ENCODE data around the gene PAIP2. TPM values are rescaled to one million over a fixed set of nuclear protein-coding genes. Genes with fewer than 3 reads are reported as not detected.
A peak's percentile ranks its signal among the peaks of the same experiment; 100 is the strongest.

The PAIP2 gene
- total RNA-seq, 1 donor: 70.9 TPM

DNA sequence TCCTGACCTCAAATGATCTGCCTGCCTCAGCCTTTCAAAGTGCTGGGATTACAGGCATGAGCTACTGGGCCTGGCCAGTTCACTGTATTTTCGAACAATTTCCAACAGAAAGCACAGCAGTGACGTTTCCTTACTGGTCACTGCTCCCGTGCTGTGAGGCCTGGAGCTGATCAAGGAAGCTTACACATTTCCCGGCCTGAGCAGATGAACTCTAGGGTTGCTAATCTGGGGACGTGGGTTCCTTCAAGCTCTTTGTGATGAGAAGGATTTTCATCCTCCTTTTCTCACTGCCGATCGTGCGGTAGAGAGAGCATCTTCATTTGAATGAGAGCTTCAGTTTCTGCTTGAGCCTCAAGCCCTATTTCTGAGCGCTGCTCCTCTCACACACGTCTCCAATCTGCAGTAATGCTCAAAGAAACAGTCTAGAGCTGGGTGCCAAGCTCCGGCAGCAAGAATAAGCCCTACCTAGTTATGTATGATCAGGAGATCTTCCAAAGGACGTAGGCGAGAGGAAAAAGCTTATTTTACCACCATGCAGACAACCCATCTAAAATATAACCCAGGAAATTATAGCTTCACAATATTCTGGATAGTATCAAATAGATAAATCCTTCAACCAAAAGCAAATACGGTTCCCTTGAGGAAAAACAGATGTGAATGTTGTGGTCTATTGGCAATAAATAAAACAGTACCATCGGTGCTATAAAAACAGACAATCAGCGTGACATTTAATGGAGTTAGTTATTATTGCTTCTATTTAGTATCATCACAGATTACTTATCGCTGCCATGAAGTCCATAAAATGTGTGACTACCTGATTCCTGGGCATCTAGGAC, 69.6 kb downstream of the PAIP2 start:
- DNase-seq (ENCODE audit: low read depth): no peak
- H3K4me3 ChIP-seq (ENCODE audit: low read depth, low read length): no peak overlapping the region
- TF ChIP-seq, protein P1, sequence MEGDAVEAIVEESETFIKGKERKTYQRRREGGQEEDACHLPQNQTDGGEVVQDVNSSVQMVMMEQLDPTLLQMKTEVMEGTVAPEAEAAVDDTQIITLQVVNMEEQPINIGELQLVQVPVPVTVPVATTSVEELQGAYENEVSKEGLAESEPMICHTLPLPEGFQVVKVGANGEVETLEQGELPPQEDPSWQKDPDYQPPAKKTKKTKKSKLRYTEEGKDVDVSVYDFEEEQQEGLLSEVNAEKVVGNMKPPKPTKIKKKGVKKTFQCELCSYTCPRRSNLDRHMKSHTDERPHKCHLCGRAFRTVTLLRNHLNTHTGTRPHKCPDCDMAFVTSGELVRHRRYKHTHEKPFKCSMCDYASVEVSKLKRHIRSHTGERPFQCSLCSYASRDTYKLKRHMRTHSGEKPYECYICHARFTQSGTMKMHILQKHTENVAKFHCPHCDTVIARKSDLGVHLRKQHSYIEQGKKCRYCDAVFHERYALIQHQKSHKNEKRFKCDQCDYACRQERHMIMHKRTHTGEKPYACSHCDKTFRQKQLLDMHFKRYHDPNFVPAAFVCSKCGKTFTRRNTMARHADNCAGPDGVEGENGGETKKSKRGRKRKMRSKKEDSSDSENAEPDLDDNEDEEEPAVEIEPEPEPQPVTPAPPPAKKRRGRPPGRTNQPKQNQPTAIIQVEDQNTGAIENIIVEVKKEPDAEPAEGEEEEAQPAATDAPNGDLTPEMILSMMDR (IDR thresholded peaks at IDR 0.05; ENCODE audit: insufficient read depth, low read length): no peak

DNA sequence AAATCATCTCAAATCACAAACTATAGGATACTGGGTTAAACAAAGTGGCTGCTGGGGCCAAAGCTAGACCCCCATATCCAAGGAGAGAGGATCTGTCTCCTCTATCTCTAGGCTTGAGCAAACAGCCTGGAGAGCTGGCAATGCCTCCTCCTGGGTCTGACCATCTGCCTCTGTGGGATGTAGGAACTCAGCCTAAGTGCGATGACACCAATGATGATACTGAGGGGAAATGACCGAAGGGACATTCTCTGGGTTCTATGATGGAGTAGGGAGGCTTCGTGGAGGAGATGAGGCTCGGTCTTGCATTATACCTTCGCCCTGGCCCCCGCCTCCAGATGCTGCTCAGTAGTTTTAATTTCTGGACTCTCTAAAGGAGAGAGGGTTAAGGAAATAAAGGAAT, 71.5 kb downstream of the PAIP2 start:
- no peak for DNase-seq (ENCODE audit: low read depth)
- H3K4me3 ChIP-seq (ENCODE audit: low read depth, low read length): no peak overlapping the region
- TF ChIP-seq, protein P1 (IDR thresholded peaks at IDR 0.05; ENCODE audit: insufficient read depth, low read length): no peak

DNA sequence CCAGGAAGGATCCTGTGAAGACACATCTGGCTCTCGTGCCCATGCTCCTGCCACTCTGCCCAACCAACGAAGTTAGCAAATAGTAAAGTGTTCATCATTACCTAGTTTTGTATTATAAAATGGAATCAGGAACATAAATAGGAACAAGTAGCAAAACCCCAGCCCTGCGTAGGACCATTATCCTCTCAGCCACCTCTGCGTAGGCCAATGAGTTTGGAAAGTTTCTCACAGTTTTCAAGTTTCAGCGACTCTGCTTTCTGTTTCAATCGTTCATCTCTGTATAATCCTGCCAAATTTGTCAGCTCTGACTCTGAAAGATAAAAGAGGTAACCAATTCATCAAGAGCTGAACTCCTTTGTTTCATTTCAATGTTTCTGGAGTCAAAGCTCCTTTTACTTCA, 72.3 kb downstream of the PAIP2 start:
- no peak for DNase-seq (ENCODE audit: low read depth)
- TF ChIP-seq, protein P1 (IDR thresholded peaks at IDR 0.05; ENCODE audit: insufficient read depth, low read length): no peak
- H3K4me3 ChIP-seq (ENCODE audit: low read depth, low read length): no peak overlapping the region

DNA sequence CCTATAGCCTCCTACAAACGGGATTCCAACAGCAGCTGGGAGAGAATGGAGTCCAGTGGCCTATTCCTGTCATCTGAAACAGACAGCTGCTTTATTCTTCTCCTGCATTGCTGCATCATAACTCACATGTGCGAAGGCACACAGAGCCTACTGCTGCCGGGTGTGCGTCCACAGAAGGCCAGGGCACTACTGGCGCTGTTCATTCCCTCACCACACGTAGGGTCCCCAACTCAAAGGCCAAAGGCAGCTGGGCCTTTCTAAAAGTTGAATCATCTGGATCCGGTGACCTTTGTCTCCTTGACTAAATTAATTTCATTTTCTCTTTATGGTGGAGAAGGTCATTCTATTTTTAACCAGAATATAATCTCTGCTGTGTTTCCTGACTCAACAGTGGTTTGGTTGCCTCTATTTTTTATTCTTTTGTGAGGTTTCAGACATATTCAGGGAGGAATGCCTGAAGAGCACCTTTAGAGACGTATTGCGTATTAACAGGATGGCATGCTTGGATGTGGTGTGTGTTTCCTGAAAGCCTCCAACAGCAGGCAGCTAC, 73.0 kb downstream of the PAIP2 start:
- TF ChIP-seq, protein P1 (IDR thresholded peaks at IDR 0.05; ENCODE audit: insufficient read depth, low read length): no peak
- no peak overlapping the region for H3K4me3 ChIP-seq (ENCODE audit: low read depth, low read length)
- DNase-seq (ENCODE audit: low read depth): no peak

DNA sequence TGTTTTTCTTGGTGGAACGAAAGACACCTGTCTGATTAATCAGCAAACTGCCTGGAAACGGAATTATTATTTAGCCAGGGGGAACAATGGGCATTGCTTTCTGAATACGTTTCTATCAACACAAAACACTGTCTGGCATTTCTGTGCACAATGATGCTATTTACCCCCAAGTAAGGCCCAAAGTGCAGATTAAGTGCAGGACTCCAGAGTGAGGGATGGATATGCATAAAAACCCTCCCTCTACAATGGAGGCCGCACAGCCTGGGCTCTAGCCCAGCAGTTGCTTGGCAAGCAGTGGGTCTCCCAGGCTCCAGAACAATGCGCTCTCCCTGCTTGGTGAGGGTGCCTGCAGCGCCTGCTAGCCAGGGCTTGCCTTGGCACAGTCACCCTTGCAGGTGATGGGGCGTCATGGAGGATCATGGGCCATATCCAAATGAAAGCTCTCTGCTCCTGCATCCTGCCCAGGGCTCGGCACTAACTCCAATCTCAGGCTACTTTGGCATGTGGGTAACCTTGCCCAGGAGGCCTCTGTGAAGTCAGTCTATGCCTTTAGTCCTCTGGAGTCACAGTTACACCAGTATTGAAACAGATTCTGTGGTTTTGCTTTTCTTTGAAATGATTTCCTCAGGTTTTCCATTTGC, 73.7 kb downstream of the PAIP2 start:
- TF ChIP-seq, protein P1 (IDR thresholded peaks at IDR 0.05; ENCODE audit: insufficient read depth, low read length): no peak
- H3K4me3 ChIP-seq (ENCODE audit: low read depth, low read length): no peak overlapping the region

DNA sequence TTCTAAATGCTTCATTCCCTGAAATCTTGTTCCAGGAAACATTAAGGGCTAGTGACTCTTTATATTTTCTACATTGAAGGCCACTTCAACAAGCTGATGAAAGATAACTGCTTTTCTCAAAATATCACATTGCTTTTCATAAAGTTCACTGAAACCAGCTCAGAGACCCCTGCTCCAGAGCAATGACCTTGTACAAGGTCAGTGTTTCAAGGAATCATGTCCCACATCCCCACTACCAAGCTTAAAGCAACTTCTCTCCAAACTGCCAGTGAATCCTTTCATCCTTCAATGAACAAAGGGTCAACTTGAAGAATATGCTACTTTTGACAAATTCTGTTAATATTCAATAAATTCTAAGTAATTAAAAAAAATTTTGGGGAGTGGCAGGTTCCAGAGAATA, 74.2 kb downstream of the PAIP2 start:
- no peak for DNase-seq (ENCODE audit: low read depth)
- TF ChIP-seq, protein P1 (IDR thresholded peaks at IDR 0.05; ENCODE audit: insufficient read depth, low read length): no peak
- no peak overlapping the region for H3K4me3 ChIP-seq (ENCODE audit: low read depth, low read length)

More for the DNA sequence above, 73.7 kb downstream of the PAIP2 start:
- peak; percentile 30 for DNase-seq (ENCODE audit: low read depth)

All from fibroblast of the aortic adventitia (primary cell).